GM21360 (cell line): ENCODE results near the gene SLC4A7.
"Not testable (repeated sequence)": the region's sequence is repeated elsewhere in the genome, so short reads cannot be mapped to it uniquely, and the experiment has no call there.

Source experiments
- ATAC-seq: cut with Tn5 transposase; IDR thresholded peaks from one replicate; pipeline ENCODE4 v1.9.1; 2021; ENCODE audit warnings: mild to moderate bottlenecking, moderate library complexity; ENCODE audit not compliant: unreplicated experiment

SLC4A7 gene

DNA sequence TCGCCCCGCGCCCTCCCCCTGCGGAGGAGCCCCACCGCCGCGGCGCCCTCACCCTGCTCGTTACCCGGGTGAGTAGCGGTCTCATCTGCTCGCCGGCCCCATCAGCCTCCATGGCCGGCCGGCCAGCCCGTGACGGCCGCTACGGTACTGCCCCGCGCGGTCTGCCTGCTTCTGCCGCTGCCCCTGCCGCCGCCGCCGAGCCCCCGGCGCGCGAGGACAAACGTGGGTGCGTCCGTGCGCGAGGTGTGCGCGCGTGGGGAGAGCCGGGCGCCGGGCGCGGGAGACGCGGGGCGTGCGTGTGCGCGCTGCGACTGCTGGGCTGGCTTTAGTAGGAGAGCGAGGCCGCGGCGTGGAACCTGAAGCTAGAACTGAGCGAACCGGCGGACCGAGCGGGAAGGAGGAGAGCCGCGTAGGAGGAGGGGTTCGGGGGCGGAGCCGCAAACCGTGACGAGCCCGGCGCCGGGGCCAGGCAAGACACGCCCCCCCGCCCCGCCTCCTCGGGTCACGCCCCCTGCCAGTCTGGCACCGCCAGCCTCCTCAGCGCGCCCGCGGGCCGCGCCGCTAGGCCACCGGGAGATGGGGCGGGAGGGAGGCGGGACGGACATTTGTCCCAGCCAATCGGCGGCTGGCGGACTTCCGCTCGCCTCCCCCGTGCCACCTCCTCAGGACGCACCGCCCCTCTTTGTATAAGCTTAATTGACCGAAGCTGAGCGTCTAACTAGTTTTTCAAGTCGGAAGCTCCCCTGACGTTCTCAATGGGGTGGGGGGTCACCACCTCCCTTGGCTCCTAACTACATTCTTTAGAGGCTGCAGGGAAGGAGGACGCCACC lies at the start of gene SLC4A7:
SLC4A7 (minus strand) TSS at position 370 of the 830 bp plus-strand sequence; CDS start at position 112, 258 bp downstream.
- peak; percentile 92 for ATAC-seq

DNA sequence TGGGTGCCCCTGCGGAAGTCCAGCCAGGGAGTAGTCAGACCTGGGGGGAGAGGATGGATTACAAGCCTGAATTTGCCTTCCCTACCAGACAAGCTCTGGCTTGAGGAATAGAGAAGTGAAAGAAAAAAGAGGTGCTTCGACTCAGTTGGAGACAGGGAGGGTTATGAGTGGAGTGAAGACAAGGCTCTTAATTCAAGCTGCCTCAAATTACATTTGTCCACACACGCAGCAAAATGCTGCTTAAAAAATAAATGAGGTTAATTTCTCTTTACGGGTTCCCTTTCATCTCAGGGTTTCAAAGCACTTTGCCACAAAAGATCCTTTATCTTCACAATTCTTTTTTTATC lies 49.0 kb upstream of the SLC4A7 start:
- no peak for ATAC-seq

DNA sequence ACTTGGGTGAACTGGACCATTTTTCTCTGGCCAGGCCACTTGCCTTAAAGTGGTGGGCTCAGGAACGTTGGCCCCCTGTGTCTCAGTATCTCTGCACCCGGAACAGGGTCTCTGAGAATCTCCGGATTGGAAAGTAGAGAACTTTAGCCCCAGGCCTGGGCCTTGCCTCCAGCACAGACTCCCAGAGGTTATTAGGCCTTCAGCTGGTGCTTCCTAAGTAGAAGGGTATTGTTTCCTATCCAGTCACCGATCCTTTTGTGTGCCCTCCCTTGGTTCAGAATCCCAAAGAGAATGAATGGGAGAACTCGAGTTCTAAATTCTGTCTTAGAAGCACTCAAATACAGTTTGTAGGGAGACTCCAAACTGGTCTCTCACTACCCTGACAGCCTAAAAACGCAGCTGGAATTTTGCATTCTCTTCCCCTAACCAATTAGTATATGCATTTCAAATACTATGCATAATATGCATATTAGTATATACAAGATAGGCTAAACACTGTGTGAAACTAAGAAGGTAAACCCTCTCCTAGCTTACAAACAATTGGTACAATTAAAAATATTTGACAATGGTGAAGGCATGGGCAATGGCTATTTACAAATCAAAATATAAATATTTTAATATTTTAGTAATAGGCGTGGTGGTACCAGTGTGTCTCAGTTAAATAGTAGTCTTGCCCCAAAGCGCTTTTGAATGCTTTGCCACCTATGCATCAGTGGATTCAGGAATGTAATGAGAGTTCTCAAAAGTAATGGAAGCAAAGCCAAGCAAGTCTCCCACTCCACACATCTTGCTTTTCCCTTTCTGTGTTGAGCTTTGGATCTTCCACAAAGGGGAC lies 48.5 kb upstream of the SLC4A7 start:
- ATAC-seq = no peak

DNA sequence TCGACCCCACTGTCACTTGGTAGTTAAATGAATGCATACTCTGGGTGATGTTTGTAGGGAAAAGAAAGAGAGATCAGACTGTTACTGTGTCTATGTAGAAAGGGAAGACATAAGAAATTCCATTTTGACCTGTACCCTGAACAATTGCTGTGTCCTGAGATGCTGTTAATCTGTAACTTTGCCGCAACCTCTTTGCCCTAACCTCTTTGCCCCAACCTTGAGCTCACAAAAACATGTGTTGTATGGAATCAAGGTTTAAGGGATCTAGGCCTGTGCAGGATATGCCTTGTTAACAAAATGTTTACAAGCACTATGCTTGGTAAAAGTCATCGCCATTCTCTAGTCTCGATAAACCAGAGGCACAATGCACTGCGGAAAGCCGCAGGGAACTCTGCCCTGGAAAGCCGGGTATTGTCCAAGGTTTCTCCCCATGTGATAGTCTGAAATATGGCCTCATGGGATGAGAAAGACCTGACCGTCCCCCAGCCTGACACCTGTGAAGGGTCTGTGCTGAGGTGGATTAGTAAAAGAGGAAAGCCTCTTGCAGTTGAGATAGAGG lies 47.1 kb upstream of the SLC4A7 start:
- ATAC-seq = not testable (repeated sequence)

DNA sequence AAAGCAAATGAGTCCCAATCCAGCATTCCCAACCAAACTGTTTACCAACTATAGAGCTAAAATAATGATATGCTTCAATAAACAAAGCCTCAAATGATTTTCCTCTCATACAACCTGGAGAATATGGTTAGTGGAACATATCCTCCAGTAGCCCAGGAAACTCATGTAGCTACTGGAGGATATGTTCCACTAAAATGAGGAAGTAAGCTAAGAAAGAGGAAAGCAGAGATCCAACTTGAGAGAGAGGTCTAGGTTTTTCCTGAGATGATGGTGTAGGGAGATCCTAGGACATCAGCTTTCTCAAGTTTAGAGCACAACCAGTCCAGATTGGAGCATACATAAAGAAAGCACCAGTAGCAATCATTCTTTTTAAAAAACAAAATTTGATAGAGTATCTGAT lies 44.6 kb upstream of the SLC4A7 start:
- no peak for ATAC-seq

DNA sequence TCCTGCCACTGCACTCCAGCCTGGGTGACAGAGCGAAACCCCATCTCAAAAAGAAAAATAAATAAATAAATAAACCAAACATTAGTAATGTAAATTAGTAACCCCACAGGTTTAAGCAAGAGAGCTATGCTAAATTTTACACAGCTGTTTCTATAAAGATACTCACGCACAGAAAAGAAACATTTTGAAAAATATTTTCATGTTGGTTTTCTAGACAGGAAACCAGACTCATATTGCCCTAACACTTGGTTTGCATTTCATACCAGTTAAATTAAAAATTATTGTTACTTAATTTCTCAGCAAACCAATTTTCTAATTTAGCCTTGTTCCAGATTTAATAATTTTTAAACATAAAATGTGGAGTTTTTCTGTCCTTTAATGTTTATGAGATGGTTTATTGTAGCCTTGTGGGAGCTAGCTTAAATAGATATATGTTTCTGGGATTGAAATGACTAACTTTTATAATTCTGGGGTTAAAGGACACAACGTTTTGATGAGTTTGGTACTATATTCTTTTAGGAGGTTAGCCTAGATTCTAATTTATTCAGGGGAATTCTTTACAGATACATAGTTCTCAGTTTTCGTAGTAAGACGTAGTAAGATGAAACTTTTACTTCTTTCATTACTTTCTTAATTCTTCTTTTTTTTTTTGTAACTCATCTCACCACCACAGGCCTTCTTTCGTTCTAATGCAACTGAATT lies 42.6 kb upstream of the SLC4A7 start:
- ATAC-seq = no peak

DNA sequence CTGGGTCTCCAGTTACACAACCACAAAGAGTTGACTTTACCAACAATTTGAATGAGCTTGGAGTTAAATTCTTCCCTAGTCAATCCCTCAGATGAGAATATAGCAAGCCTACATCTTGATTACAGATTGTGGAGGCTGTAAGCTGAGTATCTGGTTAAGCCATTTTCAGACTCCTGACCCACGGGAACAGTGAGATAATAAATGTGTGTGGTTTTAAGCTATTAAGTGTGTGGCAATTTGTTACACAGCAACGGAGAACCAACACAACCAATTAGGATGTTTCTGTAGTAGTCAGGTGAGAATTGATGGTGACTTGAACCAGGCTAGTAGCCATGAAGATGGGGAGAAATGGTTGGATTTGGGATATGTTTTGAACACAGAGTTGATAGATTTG lies 37.7 kb upstream of the SLC4A7 start:
- ATAC-seq = no peak

DNA sequence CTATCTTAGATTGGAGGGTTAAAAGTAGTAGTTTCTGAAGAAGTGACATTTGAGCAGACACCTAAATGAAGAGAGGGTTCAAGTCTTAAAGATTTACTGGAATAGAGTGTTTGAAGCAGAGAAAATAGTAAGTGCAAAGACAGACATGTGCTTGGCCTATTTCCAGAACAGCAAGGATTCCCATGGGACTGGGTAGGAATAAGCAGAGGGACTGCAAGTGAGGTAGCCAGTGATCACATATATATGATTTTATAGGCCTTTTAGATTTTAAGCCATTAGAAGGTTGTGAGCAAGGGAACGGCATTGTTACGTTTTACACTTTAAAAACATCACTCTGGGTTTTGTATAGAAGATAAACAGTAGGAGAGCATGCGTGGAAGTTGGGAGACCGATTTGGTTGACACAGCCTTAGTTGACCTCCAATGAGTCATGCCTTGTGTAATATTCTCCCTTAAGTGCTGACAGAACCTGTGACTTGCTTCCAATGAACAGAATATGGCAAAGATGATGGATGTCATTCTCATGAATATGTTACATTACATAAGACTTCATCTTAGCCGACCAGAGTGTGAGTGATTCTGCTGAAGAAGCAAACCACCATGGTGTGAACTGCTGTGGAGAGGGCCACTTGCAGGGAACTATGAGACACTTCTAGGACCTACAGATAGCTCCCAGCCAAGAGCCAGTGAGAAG lies 37.1 kb upstream of the SLC4A7 start:
- no peak for ATAC-seq

DNA sequence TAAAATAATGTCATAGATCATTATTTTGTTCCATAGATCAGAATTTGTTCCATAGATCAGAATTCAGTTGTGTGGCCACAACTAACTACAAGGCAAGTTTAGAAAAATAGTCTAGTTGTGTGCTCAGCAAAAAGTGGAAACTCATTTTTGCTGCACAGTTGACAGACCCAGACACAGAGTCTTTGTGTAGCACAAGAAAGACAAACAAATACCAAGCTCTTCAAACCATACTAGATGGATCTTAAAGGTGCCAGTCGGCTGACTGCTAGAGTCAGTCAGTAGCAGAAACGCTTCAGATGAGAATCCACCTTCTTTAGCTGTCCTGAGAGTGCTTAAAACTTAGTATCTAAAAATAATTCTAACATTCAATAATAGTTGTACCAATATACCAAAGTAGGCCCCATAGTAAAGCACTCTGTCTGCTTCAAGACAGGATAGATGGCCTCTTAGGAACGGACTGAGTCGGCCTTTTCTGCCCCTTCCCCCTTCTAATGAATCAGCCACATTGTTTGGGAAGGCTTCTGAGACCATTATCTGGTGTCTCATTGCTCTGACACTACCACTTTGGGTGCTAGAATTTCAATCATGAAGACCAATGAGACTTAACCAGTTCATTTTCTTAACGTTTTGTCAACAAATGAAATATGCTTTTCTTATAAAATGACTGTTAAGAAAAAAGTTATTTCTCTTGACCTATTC lies 27.7 kb upstream of the SLC4A7 start:
- no peak for ATAC-seq

- no peak for ATAC-seq
Observed at GRCh38 chr3:27509376-27509775, 25.2 kb upstream of the SLC4A7 start.

DNA sequence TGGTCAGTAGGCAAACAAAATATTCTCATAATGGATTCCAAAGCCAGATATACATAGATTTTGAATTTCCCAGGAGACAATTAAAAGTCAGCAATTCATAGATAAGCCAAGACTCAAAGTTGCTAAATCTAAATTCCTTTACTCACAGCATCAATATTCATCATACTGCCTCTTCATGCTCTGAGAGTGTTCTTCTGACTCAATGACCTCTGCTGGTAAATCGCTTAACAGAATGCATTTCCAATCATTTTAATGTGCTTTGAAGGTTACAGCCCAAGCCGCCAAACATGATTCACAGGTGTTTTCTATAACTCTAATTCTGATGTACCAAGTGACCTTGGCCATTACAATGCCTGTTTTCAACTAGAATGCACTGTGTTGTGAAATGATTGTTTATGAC lies 24.2 kb upstream of the SLC4A7 start:
- no peak for ATAC-seq

GRCh38 chr3:27507515-27508266 lies 23.5 kb upstream of the SLC4A7 start:
- no peak for ATAC-seq

GRCh38 chr3:27507111-27507510 lies 22.9 kb upstream of the SLC4A7 start:
- ATAC-seq = no peak

GRCh38 chr3:27504749-27505148 lies 20.6 kb upstream of the SLC4A7 start:
- no peak for ATAC-seq

- ATAC-seq = no peak
Observed at GRCh38 chr3:27503526-27503925, 19.3 kb upstream of the SLC4A7 start.

DNA sequence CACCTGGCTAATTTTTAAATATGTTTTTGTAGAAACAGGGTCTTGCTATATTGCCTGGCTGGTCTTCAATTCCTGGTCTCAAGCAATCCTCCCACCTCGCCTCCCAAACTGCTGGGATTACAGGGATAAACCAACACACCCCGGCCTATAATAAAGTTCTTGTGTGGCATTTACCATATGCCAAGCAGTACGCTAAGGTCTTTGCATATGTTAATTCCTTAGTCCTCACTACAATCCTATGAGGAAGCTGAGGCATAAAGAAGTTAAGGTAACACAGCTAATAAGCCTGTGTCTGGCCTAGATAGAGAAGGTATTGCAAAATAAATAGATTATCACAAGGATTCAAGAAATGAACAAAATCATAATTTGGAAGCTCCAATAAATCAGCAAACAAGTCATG lies 17.6 kb upstream of the SLC4A7 start:
- no peak for ATAC-seq

DNA sequence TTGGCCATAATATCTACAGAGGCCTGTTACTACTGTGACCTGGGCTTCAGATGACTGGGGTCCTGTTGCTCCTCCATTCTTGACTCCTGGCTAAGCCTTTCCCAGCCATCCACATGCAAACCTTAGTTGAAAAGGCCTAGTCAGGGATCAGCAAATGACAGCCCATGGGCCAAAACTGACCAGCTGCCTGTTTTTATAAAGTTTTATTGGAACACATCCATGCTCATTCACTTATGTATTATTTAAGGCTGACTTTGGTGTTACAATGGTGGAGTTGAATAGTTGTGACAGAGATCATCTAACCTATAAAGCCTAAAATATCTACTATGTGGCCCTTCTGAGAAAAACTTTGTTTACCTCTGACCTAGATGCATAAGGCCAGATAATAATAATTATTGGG lies 16.8 kb upstream of the SLC4A7 start:
- ATAC-seq = no peak

DNA sequence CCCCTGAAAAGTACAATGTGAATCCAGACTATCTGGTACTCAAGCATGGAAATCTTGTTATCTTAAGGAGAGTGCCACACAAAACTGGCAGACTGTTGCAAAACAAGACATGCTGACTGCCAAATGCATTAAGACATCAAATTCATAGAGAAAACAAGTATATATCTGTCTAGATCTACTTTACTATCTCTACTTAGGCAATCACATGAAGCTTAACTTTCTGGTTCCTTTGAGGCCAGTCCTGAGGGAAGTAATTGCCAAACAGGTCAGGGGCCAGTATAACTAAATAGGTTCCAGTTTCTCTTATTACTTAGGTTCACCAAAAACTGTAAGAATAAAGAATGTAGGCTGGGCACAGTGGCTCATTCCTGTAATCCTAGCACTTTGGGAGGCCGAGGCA lies 15.9 kb upstream of the SLC4A7 start:
- ATAC-seq = no peak

GRCh38 chr3:27494784-27495183 lies 10.6 kb upstream of the SLC4A7 start:
- no peak for ATAC-seq
